ENCODE measurements around the gene MED13L. TPM values are rescaled to one million over a fixed set of nuclear protein-coding genes. Genes with fewer than 3 reads are reported as not detected.
A peak's percentile ranks its signal among the peaks of the same experiment; 100 is the strongest.

MED13L gene
- total RNA-seq, 1 donor from 2014 or later: 49.0 TPM

- Mint-ChIP-seq H3K27ac (no peak overlapping the region), H3K4me1 (ENCODE audit: low read depth) (peaks cover 28% of the 10 kb centered on the region), H3K4me3 (ENCODE audit: low read depth) (no peak overlapping the region), H3K36me3 (ENCODE audit: low read depth) (no peaks in the 10 kb centered on the region), H3K27me3 (ENCODE audit: low read depth) (no peaks in the 10 kb centered on the region), H3K9me3 (no peaks in the 10 kb centered on the region)
- intact Hi-C loops (cut with micrococcal nuclease): loop anchor here (5.0 kb wide), 1 partner anchor 108 kb away; no protein-coding TSS in a partner anchor
- DNase-seq (ENCODE audit: low spot score): no peak
Observed at GRCh38 chr12:116064493-116064892, 213.0 kb downstream of the MED13L start.

GRCh38 chr12:116062698-116063097, 214.8 kb downstream of the MED13L start:
- Mint-ChIP-seq H3K4me1 (ENCODE audit: low read depth) (peaks cover 26% of the 10 kb centered on the region), H3K9me3 (no peaks in the 10 kb centered on the region), H3K27me3 (ENCODE audit: low read depth) (no peaks in the 10 kb centered on the region), H3K4me3 (ENCODE audit: low read depth) (no peak overlapping the region), H3K36me3 (ENCODE audit: low read depth) (no peaks in the 10 kb centered on the region), H3K27ac (peak overlapping the region; percentile 15)
- intact Hi-C loops (cut with micrococcal nuclease): loop anchor here (5.0 kb wide), 1 partner anchor 110 kb away; no protein-coding TSS in a partner anchor
- no peak for DNase-seq (ENCODE audit: low spot score)

- intact Hi-C loops (cut with micrococcal nuclease): loop anchor here (5.0 kb wide), 1 partner anchor 112 kb away; no protein-coding TSS in a partner anchor
- Mint-ChIP-seq H3K4me1 (ENCODE audit: low read depth) (peaks cover 26% of the 10 kb centered on the region), H3K4me3 (ENCODE audit: low read depth) (peak overlapping the region; percentile 75), H3K27ac (peak overlapping the region; percentile 91), H3K27me3 (ENCODE audit: low read depth) (no peaks in the 10 kb centered on the region), H3K36me3 (ENCODE audit: low read depth) (no peaks in the 10 kb centered on the region), H3K9me3 (no peaks in the 10 kb centered on the region)
- DNase-seq (ENCODE audit: low spot score): no peak
Observed at GRCh38 chr12:116060764-116061163, 216.7 kb downstream of the MED13L start.

- Mint-ChIP-seq H3K36me3 (ENCODE audit: low read depth) (no peaks in the 10 kb centered on the region), H3K27ac (peak overlapping the region; percentile 91), H3K27me3 (ENCODE audit: low read depth) (no peaks in the 10 kb centered on the region), H3K4me1 (ENCODE audit: low read depth) (peaks cover 27% of the 10 kb centered on the region), H3K9me3 (no peaks in the 10 kb centered on the region), H3K4me3 (ENCODE audit: low read depth) (no peak overlapping the region)
- no peak for DNase-seq (ENCODE audit: low spot score)
- intact Hi-C loops (cut with micrococcal nuclease): loop anchor here (5.0 kb wide), 1 partner anchor 112 kb away; no protein-coding TSS in a partner anchor
Observed at GRCh38 chr12:116059904-116060303, 217.6 kb downstream of the MED13L start.

GRCh38 chr12:116058574-116058973, 218.9 kb downstream of the MED13L start:
- H3K27me3 Mint-ChIP-seq (ENCODE audit: low read depth): no peaks in the 10 kb centered on the region
- H3K27ac Mint-ChIP-seq: no peak overlapping the region
- no peaks in the 10 kb centered on the region for H3K36me3 Mint-ChIP-seq (ENCODE audit: low read depth)
- DNase-seq (ENCODE audit: low spot score): no peak
- peaks cover 37% of the 10 kb centered on the region for H3K4me1 Mint-ChIP-seq (ENCODE audit: low read depth)
- H3K9me3 Mint-ChIP-seq: no peaks in the 10 kb centered on the region
- no peak overlapping the region for H3K4me3 Mint-ChIP-seq (ENCODE audit: low read depth)
- intact Hi-C loops (cut with micrococcal nuclease): no loop called here

- Mint-ChIP-seq H3K27me3 (ENCODE audit: low read depth) (no peaks in the 10 kb centered on the region), H3K4me1 (ENCODE audit: low read depth) (peaks cover 42% of the 10 kb centered on the region), H3K27ac (no peak overlapping the region), H3K9me3 (no peaks in the 10 kb centered on the region), H3K4me3 (ENCODE audit: low read depth) (no peak overlapping the region), H3K36me3 (ENCODE audit: low read depth) (no peaks in the 10 kb centered on the region)
- no peak for DNase-seq (ENCODE audit: low spot score)
- intact Hi-C loops (cut with micrococcal nuclease): no loop called here
Observed at GRCh38 chr12:116057356-116057755, 220.1 kb downstream of the MED13L start.

- Mint-ChIP-seq H3K27ac (no peak overlapping the region), H3K36me3 (ENCODE audit: low read depth) (no peaks in the 10 kb centered on the region), H3K4me1 (ENCODE audit: low read depth) (peaks cover 40% of the 10 kb centered on the region), H3K27me3 (ENCODE audit: low read depth) (no peaks in the 10 kb centered on the region), H3K4me3 (ENCODE audit: low read depth) (no peak overlapping the region), H3K9me3 (no peaks in the 10 kb centered on the region)
- DNase-seq (ENCODE audit: low spot score): no peak
- intact Hi-C loops (cut with micrococcal nuclease): no loop called here
Observed at GRCh38 chr12:116055895-116056607, 221.4 kb downstream of the MED13L start.

- H3K4me3 Mint-ChIP-seq (ENCODE audit: low read depth): no peak overlapping the region
- no peak for DNase-seq (ENCODE audit: low spot score)
- peaks cover 34% of the 10 kb centered on the region for H3K4me1 Mint-ChIP-seq (ENCODE audit: low read depth)
- H3K27me3 Mint-ChIP-seq (ENCODE audit: low read depth): no peaks in the 10 kb centered on the region
- no peaks in the 10 kb centered on the region for H3K36me3 Mint-ChIP-seq (ENCODE audit: low read depth)
- intact Hi-C loops (cut with micrococcal nuclease): no loop called here
- no peak overlapping the region for H3K27ac Mint-ChIP-seq
- H3K9me3 Mint-ChIP-seq: no peaks in the 10 kb centered on the region
Observed at GRCh38 chr12:116054280-116054679, 223.2 kb downstream of the MED13L start.

GRCh38 chr12:116053479-116054200, 223.9 kb downstream of the MED13L start:
- intact Hi-C loops (cut with micrococcal nuclease): no loop called here
- Mint-ChIP-seq H3K36me3 (ENCODE audit: low read depth) (no peaks in the 10 kb centered on the region), H3K4me1 (ENCODE audit: low read depth) (peaks cover 36% of the 10 kb centered on the region), H3K27me3 (ENCODE audit: low read depth) (no peaks in the 10 kb centered on the region), H3K27ac (no peak overlapping the region), H3K4me3 (ENCODE audit: low read depth) (no peak overlapping the region), H3K9me3 (no peaks in the 10 kb centered on the region)
- no peak for DNase-seq (ENCODE audit: low spot score)

- H3K27ac Mint-ChIP-seq: no peak overlapping the region
- DNase-seq (ENCODE audit: low spot score): no peak
- intact Hi-C loops (cut with micrococcal nuclease): no loop called here
- H3K9me3 Mint-ChIP-seq: no peaks in the 10 kb centered on the region
- no peak overlapping the region for H3K4me3 Mint-ChIP-seq (ENCODE audit: low read depth)
- H3K27me3 Mint-ChIP-seq (ENCODE audit: low read depth): no peaks in the 10 kb centered on the region
- H3K4me1 Mint-ChIP-seq (ENCODE audit: low read depth): peaks cover 24% of the 10 kb centered on the region
- no peaks in the 10 kb centered on the region for H3K36me3 Mint-ChIP-seq (ENCODE audit: low read depth)
Observed at GRCh38 chr12:116050275-116050674, 227.2 kb downstream of the MED13L start.

GRCh38 chr12:116048879-116049278, 228.6 kb downstream of the MED13L start:
- no peak overlapping the region for H3K4me3 Mint-ChIP-seq (ENCODE audit: low read depth)
- intact Hi-C loops (cut with micrococcal nuclease): no loop called here
- peaks cover 20% of the 10 kb centered on the region for H3K4me1 Mint-ChIP-seq (ENCODE audit: low read depth)
- DNase-seq (ENCODE audit: low spot score): no peak
- no peaks in the 10 kb centered on the region for H3K36me3 Mint-ChIP-seq (ENCODE audit: low read depth)
- H3K27ac Mint-ChIP-seq: no peak overlapping the region
- no peaks in the 10 kb centered on the region for H3K9me3 Mint-ChIP-seq
- H3K27me3 Mint-ChIP-seq (ENCODE audit: low read depth): no peaks in the 10 kb centered on the region

- Mint-ChIP-seq H3K4me3 (ENCODE audit: low read depth) (no peak overlapping the region), H3K27me3 (ENCODE audit: low read depth) (no peaks in the 10 kb centered on the region), H3K4me1 (ENCODE audit: low read depth) (peaks cover 9% of the 10 kb centered on the region), H3K27ac (no peak overlapping the region), H3K9me3 (no peaks in the 10 kb centered on the region), H3K36me3 (ENCODE audit: low read depth) (no peaks in the 10 kb centered on the region)
- intact Hi-C loops (cut with micrococcal nuclease): no loop called here
- no peak for DNase-seq (ENCODE audit: low spot score)
Observed at GRCh38 chr12:116046039-116046438, 231.5 kb downstream of the MED13L start.

- no peak overlapping the region for H3K4me3 Mint-ChIP-seq (ENCODE audit: low read depth)
- no peak overlapping the region for H3K27ac Mint-ChIP-seq
- no peaks in the 10 kb centered on the region for H3K36me3 Mint-ChIP-seq (ENCODE audit: low read depth)
- H3K27me3 Mint-ChIP-seq (ENCODE audit: low read depth): no peaks in the 10 kb centered on the region
- H3K9me3 Mint-ChIP-seq: no peaks in the 10 kb centered on the region
- peaks cover 9% of the 10 kb centered on the region for H3K4me1 Mint-ChIP-seq (ENCODE audit: low read depth)
- intact Hi-C loops (cut with micrococcal nuclease): no loop called here
- DNase-seq (ENCODE audit: low spot score): no peak
Observed at GRCh38 chr12:116045150-116045549, 232.3 kb downstream of the MED13L start.
